HCT116 (cell line): Measurements from ENCODE around the gene ARFGEF3. TPM values are rescaled to one million over a fixed set of nuclear protein-coding genes. Genes with fewer than 3 reads are reported as not detected.

Source experiments
- ATAC-seq: fragments of 200-7000 bp; cut with Tn5 transposase; 2 replicates; pipeline ENCODE4 v1.9.1; 2020; ENCODE audit warnings: mild to moderate bottlenecking, moderate library complexity
- BruUV-seq: library from RNA; stranded (reverse); fragments of 400-500 nt; replicated peaks from 2 replicates; lab custom pipeline; 2021; lab: Mats Ljungman, UMichigan
- CTCF ChIA-PET: fragments of 300-600 bp; sonication (Branson Sonifier 250); formaldehyde crosslinking; loops from one replicate; lab custom pipeline; 2021; ENCODE audit warnings: antibody characterized with exemption; lab: Charles Lee
- POLR2A ChIA-PET: fragments of 300-600, 350-600 bp; sonication (Branson Sonifier 250); formaldehyde crosslinking; loops from one replicate; lab custom pipeline; 2021; ENCODE audit warnings: antibody characterized with exemption; lab: Charles Lee
- RAD21 ChIA-PET, 2 experiments: fragments of 300-600 bp; sonication (Branson Sonifier 250); formaldehyde crosslinking; loops; one replicate each; lab custom pipeline; 2023; ENCODE audit warnings: low total read pairs in 2 of 2; ENCODE audit not compliant: uncharacterized antibody in 2 of 2, unreplicated experiment in 2 of 2, low non-redundant PET in 1 of 2; lab: Charles Lee
- DNase-seq: peaks from one replicate; pipeline ENCODE4 v3.0.0-alpha.2; 2010; ENCODE audit warnings: low read depth, low spot score
- H2AFZ ChIP-seq: fragments of 200-600 bp; shearing (Covaris generic), sonication (generic); 2 replicates; pipeline ENCODE4 v1.6.1; 2017; ENCODE audit warnings: low read depth, mixed run types, mixed read lengths, antibody characterized with exemption, low read length; ENCODE audit not compliant: poor library complexity, severe bottlenecking
- H3K27ac ChIP-seq: 2 replicates; pipeline ENCODE4 v1.5.1; 2012; ENCODE audit warnings: low read depth, low read length
- H3K27me3 ChIP-seq: fragments of 200-600 bp; sonication (generic); 2 replicates; pipeline ENCODE4 v1.6.1; 2016; ENCODE audit warnings: mixed run types, low read length, mixed read lengths; ENCODE audit not compliant: insufficient read depth
- H3K36me3 ChIP-seq, 2 experiments: fragments of 200-500 bp in 1 of 2; fragments of 200-600 bp in 1 of 2; sonication (Bioruptor generic) in 1 of 2; sonication (generic) in 1 of 2; 2 replicates each; pipeline versions ENCODE4 v1.5.1 to v1.6.1; 2014 to 2016; ENCODE audit warnings: low read length in 2 of 2, inconsistent platforms in 1 of 2, mixed read lengths in 1 of 2, mixed run types in 1 of 2; ENCODE audit not compliant: insufficient read depth in 2 of 2, control insufficient read depth in 1 of 2
- H3K4me1 ChIP-seq, 2 experiments: fragments of 200-600 bp in 1 of 2; sonication (generic) in 1 of 2; 2 replicates each; pipeline versions ENCODE4 v1.5.1 to v1.6.1; 2012 to 2017; ENCODE audit warnings: low read length in 2 of 2, inconsistent platforms in 1 of 2, mild to moderate bottlenecking in 1 of 2, mixed read lengths in 1 of 2, mixed run types in 1 of 2, moderate library complexity in 1 of 2; ENCODE audit not compliant: insufficient read depth in 2 of 2, control insufficient read depth in 1 of 2
- H3K4me2 ChIP-seq: fragments of 200-600 bp; sonication (generic); 2 replicates; pipeline ENCODE4 v1.6.1; 2017; ENCODE audit warnings: mixed run types, low read length, mixed read lengths
- H3K4me3 ChIP-seq, 2 experiments: fragments of 200-600 bp in 1 of 2; sonication (generic) in 1 of 2; replicated peaks in 1 of 2; 2 replicates each; pipeline ENCODE4 v1.5.1; 2011 to 2016; ENCODE audit warnings: low read length in 2 of 2, control low read depth in 1 of 2, low read depth in 1 of 2, mild to moderate bottlenecking in 1 of 2, mixed read lengths in 1 of 2, mixed run types in 1 of 2
- H3K79me2 ChIP-seq: fragments of 200-600 bp; sonication (generic); 2 replicates; pipeline ENCODE4 v1.6.1; 2017; ENCODE audit warnings: mild to moderate bottlenecking, mixed run types, low read length, moderate library complexity, mixed read lengths; ENCODE audit not compliant: insufficient read depth
- H3K9ac ChIP-seq: fragments of 200-600 bp; sonication (generic); 2 replicates; pipeline ENCODE4 v1.6.1; 2016; ENCODE audit warnings: low read length, mixed read lengths
- H3K9me2 ChIP-seq: fragments of 200-600 bp; sonication (generic), shearing (Covaris generic); 2 replicates; pipeline ENCODE4 v1.6.1; 2017; ENCODE audit warnings: mixed run types, mild to moderate bottlenecking, moderate library complexity; ENCODE audit not compliant: insufficient read depth
- H3K9me3 ChIP-seq, 2 experiments: fragments of 200-500 bp in 1 of 2; fragments of 200-600 bp in 1 of 2; sonication (Bioruptor generic) in 1 of 2; sonication (generic) in 1 of 2; 2 replicates each; pipeline ENCODE4 v1.6.1; 2014 to 2017; ENCODE audit warnings: low read length in 2 of 2, mixed read lengths in 2 of 2, inconsistent platforms in 1 of 2, low read depth in 1 of 2, mild to moderate bottlenecking in 1 of 2, mixed run types in 1 of 2, moderate library complexity in 1 of 2; ENCODE audit not compliant: control insufficient read depth in 1 of 2, insufficient read depth in 1 of 2
- H4K20me1 ChIP-seq: fragments of 200-600 bp; sonication (generic), shearing (Covaris generic); 2 replicates; pipeline ENCODE4 v1.6.1; 2017; ENCODE audit warnings: mixed run types, mild to moderate bottlenecking, moderate library complexity; ENCODE audit not compliant: insufficient read depth
- CTCF ChIP-seq, 3 experiments: fragments of 200-600 bp in 1 of 3; sonication (generic) in 1 of 3; IDR thresholded peaks in 2 of 3; conservative IDR thresholded peaks in 1 of 3; 2 replicates each; pipeline ENCODE4 v1.5.1; 2012 to 2017; ENCODE audit warnings: low read depth in 2 of 3, low read length in 2 of 3, antibody characterized with exemption in 1 of 3, borderline replicate concordance in 1 of 3, control low read depth in 1 of 3, mild to moderate bottlenecking in 1 of 3, mixed read lengths in 1 of 3, mixed run types in 1 of 3, moderate library complexity in 1 of 3; ENCODE audit not compliant: insufficient read depth in 1 of 3
- FOSL1 ChIP-seq: IDR thresholded peaks from 2 replicates; pipeline ENCODE4 v1.6.1; 2012; ENCODE audit warnings: low read depth
- RAD21 ChIP-seq: IDR thresholded peaks from 2 replicates; pipeline ENCODE4 v1.6.1; 2012; ENCODE audit warnings: low read depth, mild to moderate bottlenecking
- REST ChIP-seq: IDR thresholded peaks from 2 replicates; pipeline ENCODE4 v1.6.1; 2012; ENCODE audit warnings: low read depth
- SP1 ChIP-seq: IDR thresholded peaks from 2 replicates; pipeline ENCODE4 v1.6.1; 2012; ENCODE audit warnings: low read depth
- SRF ChIP-seq: IDR thresholded peaks from 2 replicates; pipeline ENCODE4 v1.6.1; 2012; ENCODE audit warnings: low read depth
- TCF7L2 ChIP-seq: IDR thresholded peaks from 2 replicates; pipeline ENCODE4 v1.7.0; 2011; ENCODE audit warnings: borderline replicate concordance, inconsistent platforms; ENCODE audit not compliant: insufficient read depth, insufficient read length; ENCODE audit errors: extremely low read depth
- ZNF274 ChIP-seq: fragments of 200-500 bp; sonication (Bioruptor generic); IDR thresholded peaks from 2 replicates; pipeline ENCODE4 v1.6.1; 2014; ENCODE audit warnings: mild to moderate bottlenecking, low read depth, low read length, inconsistent platforms
- intact Hi-C: fragments of 100-400 bp; cut with micrococcal nuclease; formaldehyde crosslinking; loops from 2 replicates; pipeline ENCODE4 v1.10.0; 2022
- total RNA-seq: library from RNA; stranded (reverse); gene quantifications from one replicate; pipeline ENCODE4 v1.2.1, GENCODE V29; 2021; ENCODE audit not compliant: unreplicated experiment

Gene ARFGEF3
- total RNA-seq, 1 experiment from 2014 or later: 3.8 TPM

GRCh38 chr6:138371452-138371711, 209.6 kb downstream of the ARFGEF3 start:
- no peaks in the 10 kb centered on the region for H3K9me3 ChIP-seq
- no peak overlapping the region; a peak in 1 of 4 replicates for H3K4me3 ChIP-seq
- RAD21 ChIA-PET: no interaction called here
- peak overlapping the region; percentile 55 for H2AFZ ChIP-seq
- H3K4me2 ChIP-seq: peak overlapping the region; percentile 58
- TF ChIP-seq TCF7L2 (no peak), FOSL1 (no peak), RAD21 (no peak), SP1 (no peak), SRF (no peak), CTCF (IDR thresholded peaks at IDR 0.05 in 2 of 3, conservative IDR thresholded peaks at IDR 0.05 in 1 of 3; ENCODE audit: borderline replicate concordance in 1 of 3, insufficient read depth in 1 of 3, low read depth in 2 of 3, low read length in 2 of 3) (no peak), ZNF274 (no peak), REST (no peak)
- TF ChIP-seq, all 23 proteins: peak for 0
- H3K4me1 ChIP-seq: peaks cover 14 to 29% of the 10 kb centered on the region in 2 experiments
- no peak overlapping the region for H3K27ac ChIP-seq
- POLR2A ChIA-PET: no interaction called here
- ATAC-seq (peak; percentile 66), DNase-seq (no peak)
- H3K9me2 ChIP-seq: no peaks in the 10 kb centered on the region
- CTCF ChIA-PET: interaction anchor here (1.4 kb wide), 1 partner anchor 993 kb away, joined by 3 read pairs; no protein-coding TSS in a partner anchor
- no peaks in the 10 kb centered on the region for H3K27me3 ChIP-seq
- no TSS peak for BruUV-seq
- H3K36me3 ChIP-seq: no peaks in the 10 kb centered on the region
- H3K79me2 ChIP-seq: no peaks in the 10 kb centered on the region
- H4K20me1 ChIP-seq: no peaks in the 10 kb centered on the region
- no peak overlapping the region for H3K9ac ChIP-seq
- intact Hi-C loops: no loop called here
